HL-60 (cell line): Measurements from ENCODE around the gene PTPN23.

Source experiments
- CTCF ChIP-seq: IDR thresholded peaks from one replicate; pipeline ENCODE4 v1.5.1; 2011; ENCODE audit warnings: low read length, control low read depth, inconsistent platforms; ENCODE audit not compliant: insufficient read depth
- POLR2AphosphoS5 ChIP-seq: IDR thresholded peaks from 2 replicates; pipeline ENCODE4 v1.6.1; 2012; ENCODE audit warnings: low read depth

DNA sequence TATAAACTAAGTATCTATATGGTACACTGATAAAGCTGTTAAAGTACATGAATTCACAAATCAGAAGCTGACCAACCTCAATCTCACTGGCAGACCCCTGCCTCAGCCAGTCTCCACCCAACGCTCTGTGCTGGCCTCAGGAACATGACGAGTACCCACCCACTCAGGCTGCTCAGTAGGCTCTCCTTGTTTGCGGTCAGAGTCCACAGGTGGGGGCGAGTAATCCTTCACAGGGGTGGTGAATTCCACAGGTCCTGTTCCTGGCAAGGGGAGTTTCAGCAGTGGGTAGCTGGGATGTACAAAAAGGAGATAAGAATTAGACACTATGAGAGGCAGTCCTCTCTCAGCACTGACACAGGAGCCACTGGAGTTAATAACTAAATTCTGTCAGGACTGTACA is 54.0 kb downstream of the PTPN23 start:
- TF ChIP-seq CTCF (no peak), POLR2AphosphoS5 (no peak)
